Right lobe of liver (tissue), 4 donors: ENCODE measurements around the gene OLFM3.

Experiments used
- POLR2A ChIP-seq: fragments of 450-650 bp; IDR thresholded peaks from one replicate; pipeline ENCODE4 v1.6.1; 2017; ENCODE audit warnings: antibody characterized with exemption, mild to moderate bottlenecking
- TF ChIP-seq, protein P1 (sequence below), 4 donors: fragments of 200-600 bp in 3 of 4; fragments of 450-650 bp in 1 of 4; IDR thresholded peaks; one replicate each; pipeline versions ENCODE4 v1.5.1 to v1.8.0; 2016 to 2022; ENCODE audit warnings: antibody characterized with exemption in 4 of 4, mild to moderate bottlenecking in 2 of 4
- donor health status: DM: no; HTN: no; CAD: no.
- donor health status: DM: no; HTN: no; CAD: no.
- donor health status: DM: no; HTN: yes; CAD: no.

DNA sequence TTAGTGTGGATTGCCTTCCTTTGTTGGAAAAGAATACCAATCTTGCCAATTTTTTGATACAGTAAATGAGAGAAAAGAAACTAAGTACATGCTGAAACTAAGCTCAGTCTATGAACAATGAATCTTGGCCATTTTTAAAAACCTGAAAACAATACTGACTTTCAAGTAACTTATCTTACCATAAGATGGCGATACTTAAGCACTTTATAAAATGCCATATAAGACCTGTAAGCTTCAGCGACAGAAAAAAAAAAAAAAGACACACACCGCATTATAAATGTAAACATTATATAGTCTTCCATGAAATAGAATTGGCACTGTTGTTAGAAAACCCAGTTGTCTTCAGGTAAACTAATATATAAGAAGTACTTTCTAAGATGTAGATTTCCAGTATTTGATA, 3.0 kb downstream of the OLFM3 start:
- no peak for TF ChIP-seq POLR2A
- TF ChIP-seq, protein P1, sequence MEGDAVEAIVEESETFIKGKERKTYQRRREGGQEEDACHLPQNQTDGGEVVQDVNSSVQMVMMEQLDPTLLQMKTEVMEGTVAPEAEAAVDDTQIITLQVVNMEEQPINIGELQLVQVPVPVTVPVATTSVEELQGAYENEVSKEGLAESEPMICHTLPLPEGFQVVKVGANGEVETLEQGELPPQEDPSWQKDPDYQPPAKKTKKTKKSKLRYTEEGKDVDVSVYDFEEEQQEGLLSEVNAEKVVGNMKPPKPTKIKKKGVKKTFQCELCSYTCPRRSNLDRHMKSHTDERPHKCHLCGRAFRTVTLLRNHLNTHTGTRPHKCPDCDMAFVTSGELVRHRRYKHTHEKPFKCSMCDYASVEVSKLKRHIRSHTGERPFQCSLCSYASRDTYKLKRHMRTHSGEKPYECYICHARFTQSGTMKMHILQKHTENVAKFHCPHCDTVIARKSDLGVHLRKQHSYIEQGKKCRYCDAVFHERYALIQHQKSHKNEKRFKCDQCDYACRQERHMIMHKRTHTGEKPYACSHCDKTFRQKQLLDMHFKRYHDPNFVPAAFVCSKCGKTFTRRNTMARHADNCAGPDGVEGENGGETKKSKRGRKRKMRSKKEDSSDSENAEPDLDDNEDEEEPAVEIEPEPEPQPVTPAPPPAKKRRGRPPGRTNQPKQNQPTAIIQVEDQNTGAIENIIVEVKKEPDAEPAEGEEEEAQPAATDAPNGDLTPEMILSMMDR (IDR thresholded peaks at IDR 0.05), result no peak
